HG02943 (cell line): ENCODE results near the gene SEBOX.
"Not testable (repeated sequence)": the region's sequence is repeated elsewhere in the genome, so short reads cannot be mapped to it uniquely, and the experiment has no call there.

Experiments
- ATAC-seq: cut with Tn5 transposase; IDR thresholded peaks from one replicate; pipeline ENCODE4 v1.9.1; 2021; ENCODE audit warnings: mild to moderate bottlenecking, low read depth, moderate library complexity; ENCODE audit not compliant: unreplicated experiment

The SEBOX gene

DNA sequence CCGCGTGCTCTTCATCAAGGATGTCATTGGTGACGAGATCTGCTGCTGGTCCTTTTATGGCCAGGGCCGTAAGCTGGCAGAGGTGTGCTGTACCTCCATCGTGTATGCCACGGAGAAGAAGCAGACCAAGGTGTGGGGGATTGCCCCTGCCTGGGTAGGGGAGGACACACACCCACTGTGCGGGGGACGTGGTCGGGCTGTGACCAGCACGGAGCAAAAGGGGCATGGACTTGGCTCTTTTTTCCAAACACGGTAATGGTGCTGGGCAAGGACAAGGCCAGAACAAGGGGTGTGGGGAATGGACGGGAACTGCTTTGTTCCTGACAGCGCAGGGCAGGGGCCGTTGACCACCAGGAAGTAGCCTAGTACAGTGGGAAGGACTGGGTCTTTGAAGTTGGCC, 22.7 kb downstream of the SEBOX start:
- no peak for ATAC-seq

DNA sequence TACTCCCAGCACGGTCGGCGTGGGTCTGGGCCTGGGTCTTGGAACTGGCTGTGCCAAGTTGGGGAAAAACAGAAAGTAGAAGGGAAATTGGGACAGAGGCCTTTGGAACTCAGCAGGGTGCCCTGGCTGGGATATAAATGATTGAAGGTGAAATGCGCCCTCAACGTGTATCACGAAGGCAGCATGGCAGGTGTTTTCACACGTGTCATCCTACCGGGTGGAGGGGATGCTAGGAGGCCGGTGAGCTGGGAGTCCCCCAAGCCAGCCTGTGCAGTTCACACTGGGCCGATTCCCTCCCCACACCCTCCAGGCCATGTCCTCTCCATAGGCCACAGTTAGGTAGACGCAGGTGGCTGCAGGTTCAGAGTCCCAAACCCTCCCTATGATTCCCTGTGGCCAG, 23.5 kb downstream of the SEBOX start:
- no peak for ATAC-seq

DNA sequence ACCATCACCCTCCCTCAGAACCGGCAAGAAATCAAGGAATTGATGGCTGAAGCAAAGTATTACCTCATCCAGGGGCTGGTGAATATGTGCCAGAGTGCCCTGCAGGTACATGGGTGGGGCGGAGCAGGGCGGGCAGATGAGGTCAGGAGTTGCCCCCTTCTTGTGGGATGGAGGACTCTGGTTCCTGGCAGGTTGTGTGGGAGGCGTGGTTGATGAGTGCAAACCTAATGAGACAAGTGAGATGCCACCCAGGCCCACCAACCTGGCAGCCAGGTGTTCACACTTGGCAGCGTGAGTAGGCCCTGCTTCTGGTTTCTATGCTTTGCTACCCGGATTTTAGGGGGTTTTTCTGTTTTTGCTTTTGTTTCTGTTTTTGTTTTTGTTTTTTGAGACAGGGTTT, 24.6 kb downstream of the SEBOX start:
- no peak for ATAC-seq

DNA sequence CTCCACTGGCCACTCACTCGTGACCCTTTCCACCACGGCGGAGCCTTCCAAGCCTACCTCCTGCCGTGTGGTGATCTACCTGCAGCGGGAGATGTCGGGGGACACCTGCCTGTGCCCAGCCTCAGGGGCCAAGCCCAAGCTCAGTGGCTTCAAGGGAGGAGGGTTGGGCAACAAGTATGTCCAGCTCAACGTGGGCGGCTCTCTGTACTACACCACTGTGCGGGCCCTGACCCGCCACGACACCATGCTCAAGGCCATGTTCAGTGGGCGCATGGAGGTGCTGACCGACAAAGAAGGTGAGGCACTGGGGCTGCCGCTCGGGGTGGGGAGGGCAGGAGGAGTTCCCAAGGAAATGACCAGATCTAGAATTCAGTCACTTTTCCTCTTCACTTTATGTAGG, 25.6 kb downstream of the SEBOX start:
- no peak for ATAC-seq

DNA sequence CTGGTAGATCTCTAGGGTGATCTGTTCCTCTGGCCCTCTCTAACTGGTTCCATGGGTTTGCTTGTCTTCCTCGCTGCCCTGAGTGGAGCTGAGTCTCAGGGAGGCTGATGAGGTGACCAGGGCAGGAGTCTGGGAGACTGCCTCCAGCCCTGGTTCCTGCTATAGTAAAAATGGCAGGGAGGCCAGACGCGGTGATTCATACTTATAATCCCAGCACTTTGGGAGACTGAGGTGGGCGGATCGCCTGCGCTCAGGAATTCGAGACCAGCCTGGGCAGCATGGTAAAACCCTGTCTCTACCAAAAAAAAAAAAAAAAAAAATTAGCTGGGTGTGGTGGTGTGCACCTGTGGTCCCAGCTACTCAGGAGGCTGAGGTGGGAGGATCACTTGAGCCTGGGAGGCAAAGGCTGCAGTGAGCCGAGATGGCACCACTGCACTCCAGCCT, 26.2 kb downstream of the SEBOX start:
- ATAC-seq = not testable (repeated sequence)

DNA sequence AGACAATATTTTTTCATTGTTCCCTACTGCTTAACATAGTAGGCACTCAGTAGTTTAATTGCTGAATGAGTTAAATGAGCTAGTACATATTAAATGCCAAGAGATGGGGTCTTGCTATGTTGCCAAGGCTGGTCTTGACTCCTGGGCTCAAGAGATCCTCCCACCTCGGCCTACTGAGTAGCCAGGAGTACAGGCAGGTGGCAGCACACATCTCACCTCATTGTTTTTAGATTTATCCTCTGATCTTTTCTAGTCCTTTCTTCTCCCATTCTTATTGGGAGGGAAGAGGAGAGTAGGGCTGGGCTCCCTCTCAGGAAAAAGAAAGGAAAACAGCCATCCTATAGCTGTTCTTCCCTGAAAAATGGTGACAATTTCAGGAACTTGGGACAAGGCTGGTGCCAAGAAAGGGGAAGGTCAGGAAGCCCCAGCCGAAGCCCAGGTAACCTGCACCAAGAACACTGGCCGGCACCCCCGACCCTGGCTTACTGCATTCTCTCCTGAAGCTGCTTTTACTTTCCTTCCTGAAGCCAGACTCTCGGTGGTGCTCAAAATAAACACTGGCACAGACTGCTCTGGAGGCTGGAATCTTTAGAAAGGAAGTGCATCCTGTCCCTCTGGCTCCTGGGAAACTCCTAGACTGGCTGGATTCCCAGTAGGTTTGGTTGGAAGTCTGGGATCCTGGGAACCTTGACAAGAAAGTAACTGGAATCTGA, 26.8 kb downstream of the SEBOX start:
- ATAC-seq = no peak

DNA sequence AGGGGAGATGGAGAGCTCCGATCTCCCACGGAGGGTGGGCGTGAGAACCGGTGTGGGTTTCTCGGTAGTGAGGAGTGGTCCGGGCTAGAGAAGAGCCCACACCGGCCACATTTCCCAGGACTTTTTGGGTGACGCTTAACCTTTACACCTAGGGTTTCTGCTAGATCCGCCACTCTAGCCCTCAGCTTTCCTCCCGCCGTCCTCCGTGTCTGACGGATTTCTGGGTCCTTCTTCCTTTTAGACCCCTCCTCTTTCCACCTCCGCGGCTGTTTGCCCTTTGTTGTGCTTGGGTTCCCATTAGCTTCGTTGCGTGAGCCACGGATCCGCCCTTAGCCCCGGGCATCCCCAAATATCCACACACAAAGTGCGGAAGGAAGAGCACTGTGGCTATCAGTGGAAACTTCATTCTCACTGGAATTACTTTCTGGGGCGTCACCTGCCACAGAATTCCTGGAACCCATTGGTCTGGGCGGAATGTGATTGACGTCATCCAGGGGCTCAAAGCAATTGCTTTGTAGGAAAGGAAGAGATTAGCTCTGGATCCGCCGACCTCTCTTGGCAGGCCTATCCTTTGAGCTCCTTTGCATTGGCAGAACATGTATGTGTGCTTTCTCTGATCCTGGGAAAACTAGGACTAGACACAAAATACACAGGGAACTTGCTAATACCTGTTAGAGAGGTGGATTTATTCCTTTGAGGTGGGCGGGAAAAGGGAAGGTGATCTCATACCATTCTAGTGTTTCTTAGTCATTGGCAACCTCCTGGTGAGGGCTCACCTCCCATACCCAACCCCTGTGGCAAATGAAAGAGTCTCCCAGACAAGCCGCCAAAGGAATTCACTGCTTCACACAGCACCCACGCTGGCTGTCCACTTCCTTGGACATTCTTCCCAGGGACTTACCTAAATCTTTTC, 28.8 kb downstream of the SEBOX start:
- ATAC-seq = no peak

DNA sequence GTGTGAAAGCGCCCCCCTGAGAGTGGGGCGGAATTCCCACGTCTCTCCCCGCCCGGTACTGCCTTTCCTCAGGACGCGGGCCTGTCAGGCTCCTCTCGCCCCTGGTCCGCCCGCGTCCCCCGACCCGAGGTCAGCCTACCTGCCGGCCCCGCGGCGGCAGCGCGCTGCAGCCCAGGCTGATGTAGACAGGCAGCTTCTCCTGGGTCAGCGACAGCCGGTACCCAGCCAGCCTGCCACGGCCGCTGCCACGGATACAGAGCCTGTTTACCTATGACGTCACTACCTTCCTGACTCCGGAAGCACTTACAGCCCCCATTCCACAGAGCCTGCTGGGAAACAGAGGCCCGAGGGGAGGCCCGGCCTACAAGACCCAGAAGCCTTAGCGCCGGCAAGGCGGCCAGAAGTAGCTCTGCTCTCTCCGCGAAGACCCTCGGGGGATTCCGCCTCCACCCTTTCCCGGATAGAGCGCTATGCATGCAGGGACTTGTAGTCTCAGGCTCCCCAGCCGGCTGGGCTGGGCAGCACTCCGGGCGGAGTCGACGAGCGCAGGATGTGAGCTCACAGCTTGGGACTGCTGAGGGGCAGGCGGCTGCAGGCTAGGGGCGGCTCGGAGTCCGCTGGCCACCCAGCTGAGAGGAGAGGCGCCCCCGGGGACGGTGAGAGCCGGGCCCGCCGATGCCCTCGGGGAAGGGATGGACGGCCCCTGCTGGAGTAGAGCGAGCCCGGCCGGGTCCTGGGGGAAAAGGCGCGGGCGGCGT, 29.6 kb downstream of the SEBOX start, which contains the start of the genes IFT20 and TNFAIP1:
Gene IFT20 (minus strand): TSS at position 272 of the 758 bp plus-strand sequence. CDS start 3,487 bp downstream, outside the sequence.
Gene TNFAIP1 (plus strand): TSS at position 561 of the 758 bp plus-strand sequence. CDS start 3,761 bp downstream, outside the sequence.
- ATAC-seq = peak; percentile 94

DNA sequence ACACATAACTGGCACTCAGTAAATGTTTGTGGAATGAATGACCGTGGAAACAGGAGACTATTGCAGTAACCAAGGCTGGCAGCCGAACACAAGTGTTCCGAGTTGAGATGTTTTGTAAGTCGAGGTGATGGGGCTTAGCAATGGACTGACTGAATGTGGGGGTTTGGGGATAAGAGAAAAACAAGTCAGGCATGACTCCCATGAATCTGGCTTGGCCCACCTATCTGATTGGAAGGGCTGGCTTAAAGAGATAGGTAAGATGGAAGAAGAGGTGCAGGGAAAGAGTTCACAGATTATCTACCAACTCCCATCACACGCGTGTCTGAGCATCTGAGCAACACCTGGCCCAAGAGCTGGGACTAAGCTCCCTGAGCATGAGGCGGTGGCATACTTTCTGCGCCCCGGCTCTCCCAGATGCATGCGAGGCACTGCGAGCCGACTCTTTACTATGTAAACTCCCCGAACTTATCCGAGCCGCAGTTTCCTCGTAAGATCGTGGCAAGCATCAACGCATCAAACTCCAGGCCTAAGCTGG, 30.3 kb downstream of the SEBOX start:
- ATAC-seq = no peak

DNA sequence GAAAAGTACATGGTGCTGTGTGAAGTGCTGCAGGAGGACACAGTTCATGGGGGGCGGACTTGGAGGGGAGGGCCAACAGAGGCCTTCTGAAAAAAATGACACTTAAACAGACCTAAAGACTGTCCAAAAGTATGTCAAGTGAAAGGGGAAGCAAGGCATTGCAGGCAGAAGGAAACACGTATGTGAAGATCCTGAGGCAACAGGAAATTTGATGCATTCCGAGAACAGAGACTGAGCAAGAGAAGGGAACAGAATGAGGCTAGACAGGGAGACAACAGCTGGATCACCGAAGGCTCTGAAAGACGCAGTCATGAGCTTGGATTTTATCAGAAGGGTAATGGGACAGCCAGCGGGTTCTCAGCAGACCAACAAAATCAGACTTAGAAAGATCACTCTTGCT, 30.8 kb downstream of the SEBOX start:
- ATAC-seq = no peak

DNA sequence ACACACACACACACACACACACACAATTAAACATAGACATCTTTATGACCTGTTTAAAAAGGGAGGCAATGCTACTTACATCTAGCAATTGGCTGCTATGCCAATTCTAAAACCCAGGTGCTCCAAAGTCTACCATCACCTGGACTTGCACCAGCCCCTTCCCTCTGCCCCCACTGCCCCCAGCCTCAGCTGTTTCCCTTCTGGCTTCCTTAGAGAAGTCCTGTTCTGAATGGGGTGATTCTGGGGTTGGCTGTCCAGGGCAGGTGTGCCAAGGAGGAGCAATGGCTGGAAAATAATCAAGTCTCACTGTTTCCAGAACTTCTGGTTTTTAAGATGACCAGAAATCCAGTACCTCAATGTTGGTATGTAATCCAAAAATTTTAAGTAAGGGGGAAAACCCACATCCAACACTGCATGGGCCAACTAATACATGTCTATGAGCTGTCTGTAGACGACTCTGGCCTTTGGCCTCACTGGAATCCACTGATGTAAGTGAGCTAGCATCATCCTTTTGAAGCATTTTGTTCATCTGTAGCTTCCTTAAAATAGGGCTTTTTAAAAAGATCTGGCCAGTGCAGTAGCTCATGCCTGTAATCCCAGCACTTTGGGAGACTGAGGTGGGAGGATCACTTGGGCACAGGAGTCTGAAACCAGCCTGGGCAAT, 31.8 kb downstream of the SEBOX start:
- ATAC-seq = no peak

DNA sequence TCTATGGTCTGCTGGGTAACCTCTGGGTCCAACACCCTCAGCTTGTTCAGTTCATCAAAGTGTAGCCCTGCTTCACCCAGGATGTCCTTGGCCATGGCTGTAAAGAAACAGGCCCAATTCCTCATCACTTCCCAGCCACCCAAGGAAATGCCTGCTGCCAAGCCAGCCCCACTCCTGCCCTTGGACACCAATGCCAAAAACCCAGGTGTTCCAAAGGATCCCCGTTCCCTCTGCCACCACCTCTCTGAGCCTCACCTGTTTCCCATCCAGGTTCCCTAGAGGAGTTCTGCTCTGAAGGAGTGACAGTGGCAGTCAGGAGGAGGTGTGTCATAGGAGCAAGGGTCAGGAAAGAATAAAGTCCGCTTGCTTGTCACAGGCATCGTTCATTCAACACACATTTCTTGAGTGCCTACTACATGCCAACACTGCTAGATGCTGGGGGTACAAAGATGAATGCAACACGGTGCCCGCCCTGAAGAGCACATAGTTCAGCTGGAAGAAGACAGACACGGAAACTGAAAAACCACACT, 33.0 kb downstream of the SEBOX start:
- no peak for ATAC-seq

DNA sequence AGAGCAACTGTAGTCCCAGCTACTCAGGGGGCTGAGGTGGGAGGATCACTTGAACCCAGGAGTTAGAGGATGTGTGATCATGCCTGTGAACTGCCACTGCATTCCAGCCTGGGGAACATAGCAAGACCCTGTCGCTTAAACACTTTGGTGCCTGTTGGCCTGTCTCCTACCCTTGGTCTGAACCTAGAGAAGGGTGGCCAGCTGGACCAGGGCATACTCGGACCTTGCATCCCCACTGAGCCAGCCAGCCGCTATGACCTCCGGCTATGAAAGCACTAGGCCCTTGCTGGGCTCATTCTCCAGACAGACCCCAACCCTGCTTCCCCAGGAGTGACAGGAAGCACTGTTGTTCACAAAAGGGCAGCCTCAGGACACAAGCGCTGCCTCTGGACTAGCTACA, 34.3 kb downstream of the SEBOX start:
- no peak for ATAC-seq

DNA sequence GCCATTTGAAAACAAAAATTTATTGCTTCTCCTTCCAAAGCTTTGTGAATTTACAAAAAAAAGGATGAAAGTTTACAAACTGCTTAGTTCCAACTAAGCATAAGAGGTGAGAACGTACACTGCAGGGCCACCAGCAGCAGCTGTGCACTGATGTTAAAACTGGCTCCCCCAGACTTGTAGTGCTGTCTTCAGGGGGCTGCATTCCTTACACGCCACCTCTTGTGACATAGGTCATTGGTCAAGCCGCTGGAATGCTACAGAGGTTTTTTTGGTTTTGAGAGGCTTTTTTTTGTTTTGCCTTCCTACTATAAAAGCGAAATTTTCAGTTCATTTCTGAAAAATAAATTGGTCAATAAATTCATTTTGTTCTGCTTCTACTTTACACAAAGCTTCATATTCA, 36.7 kb downstream of the SEBOX start:
- no peak for ATAC-seq

DNA sequence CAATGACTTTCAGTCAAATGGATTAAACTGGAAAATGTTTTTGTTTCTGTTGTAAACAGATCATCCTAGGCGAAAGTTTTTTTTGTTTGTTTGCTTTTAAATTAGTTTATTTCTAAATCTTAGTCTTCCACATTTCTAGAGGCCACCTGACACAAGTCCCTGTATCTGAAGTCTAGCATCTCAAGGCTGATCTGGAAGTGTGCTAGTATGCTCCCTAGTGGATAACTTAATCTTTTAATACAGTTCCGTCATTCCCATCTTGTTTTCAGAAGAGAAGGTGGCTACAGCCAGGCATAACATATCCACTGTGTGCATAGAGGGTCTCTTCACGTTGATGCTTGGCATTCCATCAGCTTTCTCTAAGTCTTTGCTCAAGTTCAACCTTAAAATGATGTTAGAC, 37.3 kb downstream of the SEBOX start:
- ATAC-seq = no peak

DNA sequence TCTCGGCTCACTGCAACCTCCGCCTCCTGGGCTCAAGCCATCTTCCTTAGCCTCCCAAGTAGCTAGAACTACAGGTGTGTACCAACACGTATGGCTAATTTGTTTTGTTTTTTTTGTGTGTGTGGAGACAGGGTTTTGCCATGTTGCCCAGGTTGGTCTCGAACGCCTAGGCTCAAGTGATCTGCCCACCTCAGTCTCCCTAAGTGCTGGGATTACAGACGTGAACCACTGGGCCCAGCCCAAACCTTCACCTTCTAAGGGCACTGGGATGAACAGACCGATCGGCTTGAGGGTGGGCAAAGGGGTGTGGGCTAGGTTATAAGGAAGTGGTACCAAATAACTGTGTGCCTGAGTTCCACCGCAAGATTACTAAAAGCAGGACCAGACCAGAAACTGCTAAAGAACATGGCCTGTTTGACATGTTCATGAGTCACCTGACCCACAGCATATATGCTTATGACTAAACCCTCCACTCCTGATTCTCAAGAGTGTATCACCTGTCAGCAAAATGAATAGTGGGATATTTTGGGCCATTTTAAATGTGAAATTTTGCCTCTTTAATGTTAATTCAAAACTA, 37.9 kb downstream of the SEBOX start:
- no peak for ATAC-seq

DNA sequence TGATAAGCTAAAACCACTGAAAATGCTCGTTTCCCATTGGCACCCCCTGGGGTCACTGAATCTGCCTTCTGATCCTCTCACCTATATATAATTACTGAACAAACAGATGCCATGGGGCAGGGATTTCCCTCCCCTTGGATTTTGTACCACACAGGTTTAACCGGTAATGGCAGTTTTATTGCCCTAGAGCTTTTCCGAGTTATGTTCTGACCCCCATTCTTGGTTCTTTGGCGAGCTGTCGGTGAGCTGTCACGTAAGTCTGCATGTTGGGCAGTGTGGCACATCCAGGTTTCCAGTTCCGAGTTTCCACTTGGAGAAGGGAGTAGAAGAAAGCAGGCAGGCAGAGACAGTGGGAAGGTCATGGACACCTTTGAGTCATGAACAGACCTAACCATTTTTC, 38.9 kb downstream of the SEBOX start:
- no peak for ATAC-seq

DNA sequence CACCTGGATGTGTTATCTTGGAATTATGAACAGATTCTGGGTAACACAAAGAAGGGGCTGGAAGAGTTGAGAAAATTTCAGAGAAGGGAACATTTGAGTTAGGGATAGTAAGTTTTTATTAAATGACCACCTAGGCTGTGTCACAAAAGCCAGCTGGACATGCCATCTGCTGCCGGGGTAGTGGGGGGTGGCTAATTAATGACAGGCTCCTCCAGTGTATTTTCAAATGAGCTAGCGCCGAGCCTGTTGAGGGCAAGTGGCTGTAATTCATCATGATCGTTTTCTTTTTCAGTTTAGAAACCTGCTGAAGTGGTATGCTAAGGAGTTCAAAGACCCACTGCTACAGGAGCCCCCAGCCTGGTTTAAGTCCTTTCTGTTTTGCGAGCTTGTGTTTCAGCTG, 39.8 kb downstream of the SEBOX start:
- no peak for ATAC-seq

DNA sequence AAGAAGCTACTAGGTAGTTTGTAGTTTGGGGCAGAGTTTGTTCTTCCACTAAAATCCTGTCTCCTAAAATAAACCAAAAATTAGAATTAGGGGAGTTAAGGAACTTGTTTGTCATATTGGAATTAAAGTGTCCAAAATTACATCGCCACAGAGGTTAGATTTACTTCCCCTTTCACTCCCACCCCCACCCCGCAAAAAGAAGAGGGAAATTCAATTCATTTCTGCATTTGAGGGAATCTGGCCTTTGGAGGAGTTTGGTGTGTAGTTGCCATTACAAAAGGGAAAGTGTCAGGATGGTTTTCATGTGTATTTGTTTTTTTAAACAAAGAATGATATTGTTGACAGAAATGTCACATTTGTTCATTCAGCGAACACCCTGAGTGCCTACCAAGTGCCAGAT, 40.2 kb downstream of the SEBOX start:
- no peak for ATAC-seq
